Activated naive CD8-positive, alpha-beta T cell (primary cell): ENCODE results near the gene CYP4B1.

Experiments
- H3K27ac Mint-ChIP-seq: one replicate; pipeline ENCODE4 v1.8.0; 2021; ENCODE audit warnings: mixed read lengths
- H3K27me3 Mint-ChIP-seq: one replicate; pipeline ENCODE4 v1.8.0; 2021; ENCODE audit warnings: mixed read lengths
- H3K36me3 Mint-ChIP-seq: one replicate; pipeline ENCODE4 v1.8.0; 2021; ENCODE audit warnings: mixed read lengths
- H3K4me1 Mint-ChIP-seq: one replicate; pipeline ENCODE4 v1.8.0; 2021; ENCODE audit warnings: low read depth, mixed read lengths
- H3K4me3 Mint-ChIP-seq: one replicate; pipeline ENCODE4 v1.8.0; 2021; ENCODE audit warnings: mild to moderate bottlenecking, mixed read lengths
- H3K9me3 Mint-ChIP-seq: one replicate; pipeline ENCODE4 v1.8.0; 2021; ENCODE audit warnings: low read depth, mixed read lengths

Gene CYP4B1

GRCh38 chr1:46805755-46806154 is 6.9 kb downstream of the CYP4B1 start:
- H3K27me3 Mint-ChIP-seq: peaks cover 4% of the 10 kb centered on the region
- no peaks in the 10 kb centered on the region for H3K4me1 Mint-ChIP-seq
- peaks cover 5% of the 10 kb centered on the region for H3K9me3 Mint-ChIP-seq
- H3K27ac Mint-ChIP-seq: no peak overlapping the region
- H3K4me3 Mint-ChIP-seq: no peak overlapping the region
- peaks cover 2% of the 10 kb centered on the region for H3K36me3 Mint-ChIP-seq

DNA sequence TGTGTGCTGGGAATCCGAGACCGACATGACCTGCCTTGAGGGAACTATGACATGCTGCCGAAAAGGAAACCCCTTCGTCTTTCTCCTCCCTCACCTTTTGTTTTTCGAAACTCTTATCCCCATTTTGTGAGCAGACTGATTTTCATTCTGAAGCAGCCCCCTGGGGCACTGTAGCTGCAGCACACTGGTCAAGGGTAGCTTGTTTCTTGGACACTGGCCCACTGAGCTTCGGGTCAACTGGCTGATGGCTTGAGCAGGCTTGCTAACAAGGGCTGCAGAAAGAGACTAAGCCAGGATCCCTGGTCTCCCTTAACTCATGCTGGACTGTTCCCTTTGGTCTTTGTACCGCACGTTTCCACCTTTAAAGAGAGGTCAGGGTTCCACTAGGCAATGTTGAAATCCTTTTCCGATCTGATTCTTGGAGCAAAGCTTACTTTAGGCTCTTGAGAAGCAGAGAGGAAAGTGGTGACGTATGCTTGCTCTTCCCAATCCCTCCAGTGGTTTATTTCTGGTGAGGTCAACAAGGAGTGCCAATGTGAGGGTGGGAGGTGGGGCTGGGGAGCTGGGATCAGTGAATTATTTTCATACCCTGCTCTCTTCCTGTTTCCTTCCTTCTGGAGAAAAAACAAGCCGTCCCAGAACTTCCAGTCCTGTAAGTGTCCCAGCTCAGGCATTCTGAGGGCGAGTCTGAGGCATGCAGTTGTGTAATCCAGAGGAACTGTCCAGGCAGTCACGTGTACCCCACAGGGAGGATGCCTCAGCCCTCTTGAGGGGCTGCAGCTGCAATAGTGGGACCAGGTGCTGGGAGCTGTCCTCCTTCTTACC is 7.6 kb downstream of the CYP4B1 start:
- Mint-ChIP-seq H3K27me3 (peaks cover 4% of the 10 kb centered on the region), H3K27ac (no peak overlapping the region), H3K9me3 (peaks cover 5% of the 10 kb centered on the region), H3K36me3 (peaks cover 2% of the 10 kb centered on the region), H3K4me3 (no peak overlapping the region), H3K4me1 (no peaks in the 10 kb centered on the region)

DNA sequence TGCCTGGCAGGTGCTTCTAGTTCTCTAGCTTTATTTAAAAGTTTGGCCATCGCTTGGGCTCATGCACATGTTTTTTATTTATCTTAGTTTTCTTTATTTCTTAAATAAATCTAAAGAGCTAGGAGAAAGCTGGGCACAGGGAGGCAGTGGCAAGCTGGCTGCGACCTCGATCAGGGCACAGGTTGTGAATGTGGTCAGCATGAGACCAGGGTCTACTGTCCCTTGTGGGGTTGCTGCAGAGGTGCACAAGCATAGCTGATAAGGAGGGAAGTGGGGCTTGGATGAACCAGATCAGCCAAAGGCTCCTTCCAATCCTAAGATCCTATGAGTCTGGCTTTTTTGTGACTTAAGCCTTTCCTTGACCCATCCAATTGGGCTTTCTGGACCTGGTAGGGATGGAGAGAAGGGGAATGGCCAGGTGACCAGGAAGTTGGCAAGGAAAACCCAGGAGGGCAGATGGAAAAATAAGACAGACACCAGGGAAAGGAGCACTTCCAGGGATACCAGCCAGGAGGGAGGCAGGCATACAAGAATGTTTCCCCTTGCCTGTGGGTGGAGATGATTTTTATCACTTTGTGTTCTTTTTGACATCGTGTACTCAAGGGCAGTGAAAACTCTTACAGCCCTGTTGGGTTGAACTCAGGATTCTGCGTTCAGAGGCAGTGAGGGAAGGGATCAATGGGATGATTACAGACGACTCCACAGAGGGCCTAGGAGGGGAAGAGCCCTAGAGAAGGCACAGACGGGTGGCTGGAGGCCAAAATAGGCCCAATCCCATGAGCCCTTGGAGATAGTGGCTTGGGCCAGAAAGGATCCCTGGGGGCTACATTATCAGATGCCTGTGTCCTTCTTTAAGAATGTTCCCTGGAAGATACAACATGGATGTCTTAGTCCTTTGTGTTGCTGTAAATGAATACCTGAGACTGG is 8.5 kb downstream of the CYP4B1 start:
- no peaks in the 10 kb centered on the region for H3K4me1 Mint-ChIP-seq
- peaks cover 5% of the 10 kb centered on the region for H3K9me3 Mint-ChIP-seq
- H3K4me3 Mint-ChIP-seq: no peak overlapping the region
- peaks cover 4% of the 10 kb centered on the region for H3K27me3 Mint-ChIP-seq
- no peak overlapping the region for H3K27ac Mint-ChIP-seq
- H3K36me3 Mint-ChIP-seq: peaks cover 2% of the 10 kb centered on the region

GRCh38 chr1:46809071-46809470 is 10.2 kb downstream of the CYP4B1 start:
- Mint-ChIP-seq H3K4me3 (no peak overlapping the region), H3K9me3 (peaks cover 5% of the 10 kb centered on the region), H3K4me1 (no peaks in the 10 kb centered on the region), H3K36me3 (peaks cover 2% of the 10 kb centered on the region), H3K27me3 (peaks cover 4% of the 10 kb centered on the region), H3K27ac (no peak overlapping the region)

DNA sequence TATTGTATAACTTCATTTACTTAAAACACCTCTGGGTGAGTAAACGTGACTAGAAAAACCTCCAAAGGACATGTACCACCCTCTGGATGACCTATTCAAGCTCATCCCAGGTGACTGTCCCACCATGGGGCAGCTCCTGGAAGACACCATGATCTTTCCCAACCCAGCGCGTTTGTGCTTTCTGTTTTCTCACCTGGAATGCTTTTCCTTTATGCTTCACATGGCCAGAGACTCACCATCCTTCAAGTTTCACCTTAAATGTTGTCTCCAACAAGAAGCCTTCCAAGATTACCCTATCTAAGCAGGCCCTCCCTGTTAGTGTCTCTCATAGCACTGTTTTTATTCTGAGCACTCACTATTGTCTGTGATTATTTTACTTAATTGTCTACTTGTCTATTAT is 11.1 kb downstream of the CYP4B1 start:
- Mint-ChIP-seq H3K9me3 (peaks cover 5% of the 10 kb centered on the region), H3K27me3 (peaks cover 4% of the 10 kb centered on the region), H3K4me1 (no peaks in the 10 kb centered on the region), H3K36me3 (peaks cover 2% of the 10 kb centered on the region), H3K27ac (no peak overlapping the region), H3K4me3 (no peak overlapping the region)

DNA sequence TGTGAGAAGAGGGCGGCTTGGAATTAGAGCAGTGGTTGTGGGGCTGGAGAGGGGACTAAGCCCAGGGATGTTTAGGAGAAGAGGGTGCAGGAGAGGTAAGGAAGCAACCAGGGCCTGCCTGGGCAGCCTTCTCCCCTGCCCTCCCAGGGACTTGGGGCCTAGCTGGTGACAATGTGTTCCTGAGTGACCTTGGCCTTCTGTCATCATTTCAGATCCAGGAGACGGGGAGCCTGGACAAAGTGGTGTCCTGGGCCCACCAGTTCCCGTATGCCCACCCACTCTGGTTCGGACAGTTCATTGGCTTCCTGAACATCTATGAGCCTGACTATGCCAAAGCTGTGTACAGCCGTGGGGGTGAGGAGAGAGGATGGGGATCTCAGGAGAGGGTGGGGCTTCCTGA is 11.8 kb downstream of the CYP4B1 start:
- Mint-ChIP-seq H3K4me1 (no peaks in the 10 kb centered on the region), H3K27me3 (peaks cover 4% of the 10 kb centered on the region), H3K27ac (no peak overlapping the region), H3K36me3 (peaks cover 2% of the 10 kb centered on the region), H3K4me3 (no peak overlapping the region), H3K9me3 (peaks cover 5% of the 10 kb centered on the region)

- no peak overlapping the region for H3K27ac Mint-ChIP-seq
- peaks cover 4% of the 10 kb centered on the region for H3K27me3 Mint-ChIP-seq
- H3K4me1 Mint-ChIP-seq: no peaks in the 10 kb centered on the region
- H3K9me3 Mint-ChIP-seq: peaks cover 5% of the 10 kb centered on the region
- H3K36me3 Mint-ChIP-seq: peaks cover 2% of the 10 kb centered on the region
- H3K4me3 Mint-ChIP-seq: no peak overlapping the region
Observed at GRCh38 chr1:46811053-46811452, 12.2 kb downstream of the CYP4B1 start.

DNA sequence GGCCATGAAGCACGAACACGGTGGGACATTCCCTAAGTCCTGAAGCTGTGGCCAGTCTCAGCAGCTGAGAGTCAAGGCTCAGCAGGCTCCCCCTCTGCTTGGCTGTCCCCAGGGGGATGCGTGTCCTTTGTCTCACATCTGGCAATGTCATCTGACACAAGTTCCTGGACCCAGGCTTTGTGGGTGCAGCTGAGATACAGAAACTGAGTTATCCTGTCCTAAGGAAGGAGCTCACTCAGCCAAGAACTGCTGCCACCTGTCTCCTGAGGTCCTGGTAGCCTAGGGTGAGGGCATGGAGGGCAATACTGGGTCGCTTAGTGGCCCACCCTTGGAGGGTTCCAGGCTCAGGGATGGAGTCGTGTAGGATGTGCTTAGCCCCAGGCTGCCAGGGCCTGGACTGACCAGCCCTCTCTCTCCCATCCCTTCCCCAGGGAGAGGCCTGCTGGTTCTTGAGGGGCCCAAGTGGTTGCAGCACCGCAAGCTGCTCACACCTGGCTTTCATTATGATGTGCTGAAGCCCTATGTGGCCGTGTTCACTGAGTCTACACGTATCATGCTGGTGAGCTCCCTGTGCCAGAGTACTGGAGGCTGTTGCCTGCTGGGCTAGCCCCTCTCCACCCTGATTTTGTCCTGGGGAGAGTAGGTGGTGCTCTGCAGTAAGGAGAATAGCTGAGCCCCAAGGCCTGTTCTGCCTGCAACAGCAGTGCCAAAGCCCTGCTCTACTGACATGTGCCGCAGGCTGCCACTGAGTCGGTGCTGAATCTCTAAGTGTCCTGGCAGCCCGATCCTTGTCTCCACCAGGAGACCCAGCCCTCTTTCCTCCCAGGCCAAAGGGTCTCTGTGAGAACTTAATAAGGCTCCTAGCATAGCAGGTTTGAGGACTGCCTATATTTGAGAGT is 13.5 kb downstream of the CYP4B1 start:
- peaks cover 2% of the 10 kb centered on the region for H3K36me3 Mint-ChIP-seq
- H3K4me3 Mint-ChIP-seq: no peak overlapping the region
- peaks cover 5% of the 10 kb centered on the region for H3K9me3 Mint-ChIP-seq
- H3K27me3 Mint-ChIP-seq: peaks cover 1% of the 10 kb centered on the region
- H3K27ac Mint-ChIP-seq: no peak overlapping the region
- no peaks in the 10 kb centered on the region for H3K4me1 Mint-ChIP-seq

DNA sequence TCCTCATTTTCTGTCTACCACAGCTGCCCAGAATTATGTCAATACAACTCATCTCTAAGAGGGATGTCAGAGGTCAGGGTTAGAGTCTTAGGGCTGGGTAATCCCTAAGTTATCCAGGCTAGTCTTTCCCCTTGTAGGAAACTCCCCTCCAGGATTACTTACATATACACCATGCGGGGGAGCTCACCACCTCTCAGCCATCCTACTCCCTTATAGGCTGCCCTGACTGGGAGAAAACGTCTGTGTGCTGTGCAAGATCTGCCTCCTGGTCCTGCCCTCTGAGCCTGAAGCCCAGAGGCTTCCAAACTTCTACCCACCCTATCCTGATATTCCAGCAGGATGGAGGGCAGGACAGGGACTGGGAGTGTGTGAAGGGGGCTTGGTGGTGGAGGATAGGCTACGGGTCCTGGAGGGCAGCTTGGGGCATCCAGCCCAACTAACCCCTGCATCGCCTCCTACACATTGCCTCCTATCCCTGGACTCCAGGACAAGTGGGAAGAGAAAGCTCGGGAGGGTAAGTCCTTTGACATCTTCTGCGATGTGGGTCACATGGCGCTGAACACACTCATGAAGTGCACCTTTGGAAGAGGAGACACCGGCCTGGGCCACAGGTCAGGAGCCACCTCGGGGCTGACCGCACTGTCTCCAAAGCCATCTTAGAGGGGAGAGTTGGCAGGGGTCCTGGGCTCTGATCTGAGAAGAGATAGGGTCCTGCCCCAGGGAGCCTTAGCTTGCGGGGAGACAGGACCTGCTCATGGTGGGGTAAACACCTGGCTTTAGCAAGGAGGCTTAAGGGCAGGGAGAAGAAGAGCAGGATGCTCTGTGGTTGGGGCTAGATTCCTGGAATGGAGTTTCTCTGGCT is 14.4 kb downstream of the CYP4B1 start:
- no peaks in the 10 kb centered on the region for H3K4me1 Mint-ChIP-seq
- H3K27ac Mint-ChIP-seq: no peak overlapping the region
- H3K4me3 Mint-ChIP-seq: no peak overlapping the region
- no peaks in the 10 kb centered on the region for H3K36me3 Mint-ChIP-seq
- no peaks in the 10 kb centered on the region for H3K27me3 Mint-ChIP-seq
- H3K9me3 Mint-ChIP-seq: peaks cover 5% of the 10 kb centered on the region

GRCh38 chr1:46813858-46814396 is 15.1 kb downstream of the CYP4B1 start:
- H3K9me3 Mint-ChIP-seq: peaks cover 5% of the 10 kb centered on the region
- no peaks in the 10 kb centered on the region for H3K27me3 Mint-ChIP-seq
- H3K27ac Mint-ChIP-seq: no peak overlapping the region

GRCh38 chr1:46815133-46815532 is 16.3 kb downstream of the CYP4B1 start:
- Mint-ChIP-seq H3K9me3 (peaks cover under 1% of the 10 kb centered on the region), H3K4me1 (no peaks in the 10 kb centered on the region), H3K27ac (no peak overlapping the region), H3K27me3 (peaks cover 2% of the 10 kb centered on the region), H3K36me3 (no peaks in the 10 kb centered on the region), H3K4me3 (no peak overlapping the region)

More at GRCh38 chr1:46813858-46814396, 15.1 kb downstream of the CYP4B1 start:
- no peaks in the 10 kb centered on the region for H3K4me1 Mint-ChIP-seq
- H3K4me3 Mint-ChIP-seq: no peak overlapping the region
- H3K36me3 Mint-ChIP-seq: no peaks in the 10 kb centered on the region

- Mint-ChIP-seq H3K4me3 (no peak overlapping the region), H3K27ac (no peak overlapping the region), H3K4me1 (no peaks in the 10 kb centered on the region), H3K9me3 (no peaks in the 10 kb centered on the region), H3K36me3 (no peaks in the 10 kb centered on the region), H3K27me3 (peaks cover 2% of the 10 kb centered on the region)
Observed at GRCh38 chr1:46816930-46817329, 18.1 kb downstream of the CYP4B1 start.

GRCh38 chr1:46817814-46818213 is 19.0 kb downstream of the CYP4B1 start:
- Mint-ChIP-seq H3K4me1 (no peaks in the 10 kb centered on the region), H3K36me3 (no peaks in the 10 kb centered on the region), H3K4me3 (no peak overlapping the region), H3K27ac (no peak overlapping the region), H3K27me3 (peaks cover 2% of the 10 kb centered on the region), H3K9me3 (no peaks in the 10 kb centered on the region)
